Tongue (tissue), 2 donors: Measurements from ENCODE around the gene LRRC61. TPM values are rescaled to one million over a fixed set of nuclear protein-coding genes. Genes with fewer than 3 reads are reported as not detected.

Experiments used
- DNase-seq: peaks from one replicate; pipeline ENCODE4 v3.0.0-alpha.2; 2015
- total RNA-seq: library from RNA; depleted of rRNA; stranded (reverse); fragments of >200 nt; gene quantifications from one replicate; pipeline ENCODE4 v1.2.3, GENCODE V29; 2014

The LRRC61 gene
- total RNA-seq, 1 donor from 2014 or later: 6.3 TPM

GRCh38 chr7:150371131-150371995 is 48.2 kb downstream of the LRRC61 start:
- DNase-seq: no peak

- DNase-seq: no peak
Observed at GRCh38 chr7:150371996-150372270, 48.8 kb downstream of the LRRC61 start.

GRCh38 chr7:150372271-150373048 is 49.3 kb downstream of the LRRC61 start:
- DNase-seq: no peak

- DNase-seq: peak; percentile 70
Observed at GRCh38 chr7:150373049-150373801, 50.1 kb downstream of the LRRC61 start.

- no peak for DNase-seq
Observed at GRCh38 chr7:150374026-150374425, 50.9 kb downstream of the LRRC61 start.

- DNase-seq: no peak
Observed at GRCh38 chr7:150374472-150374871, 51.3 kb downstream of the LRRC61 start.

- no peak for DNase-seq
Observed at GRCh38 chr7:150375662-150376521, 52.7 kb downstream of the LRRC61 start.

- DNase-seq: no peak
Observed at GRCh38 chr7:150376560-150376959, 53.4 kb downstream of the LRRC61 start.

GRCh38 chr7:150377196-150377595 is 54.0 kb downstream of the LRRC61 start:
- DNase-seq: no peak

- no peak for DNase-seq
Observed at GRCh38 chr7:150377635-150378034, 54.5 kb downstream of the LRRC61 start.

- peak; percentile 81 for DNase-seq
Observed at GRCh38 chr7:150378115-150378852, 55.1 kb downstream of the LRRC61 start.

- DNase-seq: peak; percentile 98
Observed at GRCh38 chr7:150378853-150379440, 55.8 kb downstream of the LRRC61 start, which contains the start of gene ZNF775. Gene ZNF775 (plus strand): TSS chr7:150379330. CDS start chr7:150388471, 9,141 bp downstream.

- DNase-seq: peak; percentile 52
Observed at GRCh38 chr7:150379441-150380379, 56.6 kb downstream of the LRRC61 start.

- no peak for DNase-seq
Observed at GRCh38 chr7:150380463-150380862, 57.3 kb downstream of the LRRC61 start.

- DNase-seq: no peak
Observed at GRCh38 chr7:150381096-150381495, 57.9 kb downstream of the LRRC61 start.

- no peak for DNase-seq
Observed at GRCh38 chr7:150381785-150382122, 58.6 kb downstream of the LRRC61 start.

- DNase-seq: no peak
Observed at GRCh38 chr7:150382123-150382843, 59.1 kb downstream of the LRRC61 start.

- no peak for DNase-seq
Observed at GRCh38 chr7:150382844-150383225, 59.7 kb downstream of the LRRC61 start.
